HEK293 (cell line): ENCODE measurements around the gene THEM5.
"Not testable (repeated sequence)": the region's sequence is repeated elsewhere in the genome, so short reads cannot be mapped to it uniquely, and the experiment has no call there.

Source experiments
- CTCF ChIA-PET: fragments of 350-600 bp; formaldehyde crosslinking; extraction: SDS; loops from one replicate; lab custom pipeline; 2021; ENCODE audit warnings: antibody characterized with exemption; lab: Yijun Ruan, JAX
- POLR2A ChIA-PET: fragments of 300-600 bp; formaldehyde crosslinking; extraction: SDS; loops from one replicate; lab custom pipeline; 2020; ENCODE audit warnings: antibody characterized with exemption, inconsistent platforms; lab: Yijun Ruan, JAX
- H3K27ac ChIP-seq: fragments of 200-500 bp; sonication (Bioruptor generic); 2 replicates; pipeline ENCODE4 v1.5.1; 2014; ENCODE audit warnings: low read depth, low read length, control low read depth, inconsistent platforms; ENCODE audit errors: extremely low read depth
- H3K36me3 ChIP-seq, 2 experiments: fragments of 200-500 bp in 1 of 2; sonication (Bioruptor generic) in 1 of 2; 1 replicate in 1 of 2; 2 replicates in 1 of 2; pipeline ENCODE4 v1.5.1; 2014 to 2017; ENCODE audit warnings: inconsistent platforms in 2 of 2, low read length in 2 of 2; ENCODE audit not compliant: control insufficient read depth in 2 of 2, insufficient read depth in 1 of 2
- H3K4me1 ChIP-seq: fragments of 200-500 bp; sonication (Bioruptor generic); 2 replicates; pipeline ENCODE4 v1.5.1; 2014; ENCODE audit warnings: mild to moderate bottlenecking, low read length, inconsistent platforms; ENCODE audit not compliant: control insufficient read depth, insufficient read depth
- H3K4me3 ChIP-seq: 2 replicates; pipeline ENCODE4 v1.5.1; 2011; ENCODE audit warnings: low read depth, mild to moderate bottlenecking, control low read depth, low read length, moderate library complexity
- H3K9me3 ChIP-seq: fragments of 200-500 bp; sonication (Bioruptor generic); 2 replicates; pipeline ENCODE4 v1.5.1; 2014; ENCODE audit warnings: low read depth, low read length, inconsistent platforms; ENCODE audit not compliant: control insufficient read depth, insufficient read depth
- PRDM2 ChIP-seq: fragments of 450-650 bp; formaldehyde crosslinking; IDR thresholded peaks from 2 replicates; pipeline ENCODE4 v1.5.1; 2016; ENCODE audit warnings: missing biosample characterization, missing genetic modification characterization, borderline replicate concordance
- REPIN1 ChIP-seq: fragments of 450-650 bp; formaldehyde crosslinking; IDR thresholded peaks from 2 replicates; pipeline ENCODE4 v1.5.1; 2017; ENCODE audit warnings: missing biosample characterization, missing genetic modification characterization, low read depth
- ZBTB17 ChIP-seq: fragments of 450-650 bp; formaldehyde crosslinking; IDR thresholded peaks from 2 replicates; pipeline ENCODE4 v1.5.1; 2016; ENCODE audit warnings: missing biosample characterization, missing genetic modification characterization
- ZNF24 ChIP-seq: fragments of 450-650 bp; formaldehyde crosslinking; IDR thresholded peaks from 2 replicates; pipeline ENCODE4 v1.5.1; 2016; ENCODE audit warnings: missing biosample characterization, missing genetic modification characterization
- ZNF274 ChIP-seq, 2 experiments: fragments of 200-500 bp in 1 of 2; fragments of 450-650 bp in 1 of 2; sonication (Bioruptor generic) in 1 of 2; formaldehyde crosslinking in 1 of 2; IDR thresholded peaks; 2 replicates each; pipeline versions ENCODE4 v1.5.1 to v1.6.1; 2014 to 2016; ENCODE audit warnings: borderline replicate concordance in 1 of 2, inconsistent platforms in 1 of 2, low read length in 1 of 2, missing biosample characterization in 1 of 2, missing genetic modification characterization in 1 of 2
- ZNF449 ChIP-seq: fragments of 450-650 bp; formaldehyde crosslinking; IDR thresholded peaks from 2 replicates; pipeline ENCODE4 v1.5.1; 2017; ENCODE audit warnings: missing biosample characterization, mild to moderate bottlenecking, missing genetic modification characterization, moderate library complexity
- ZNF518A ChIP-seq: fragments of 450-650 bp; formaldehyde crosslinking; conservative IDR thresholded peaks from 2 replicates; pipeline ENCODE4 v1.5.1; 2016; ENCODE audit warnings: low read depth, missing biosample characterization, missing genetic modification characterization
- ZNF692 ChIP-seq: fragments of 450-650 bp; formaldehyde crosslinking; IDR thresholded peaks from 2 replicates; pipeline ENCODE4 v1.5.1; 2016; ENCODE audit warnings: missing biosample characterization, missing genetic modification characterization
- ZNF76 ChIP-seq: fragments of 450-650 bp; formaldehyde crosslinking; IDR thresholded peaks from 2 replicates; pipeline ENCODE4; 2016; ENCODE audit warnings: low read depth, missing biosample characterization, missing genetic modification characterization, borderline replicate concordance
- ZNF768 ChIP-seq: fragments of 450-650 bp; formaldehyde crosslinking; IDR thresholded peaks from 2 replicates; pipeline ENCODE4 v1.5.1; 2018; ENCODE audit warnings: missing biosample characterization, mild to moderate bottlenecking, missing genetic modification characterization
- ZNF843 ChIP-seq: fragments of 450-650 bp; formaldehyde crosslinking; IDR thresholded peaks from 2 replicates; pipeline ENCODE4 v1.5.1; 2016; ENCODE audit warnings: missing biosample characterization, missing genetic modification characterization

Gene THEM5

GRCh38 chr1:151875419-151876097 lies 22.0 kb upstream of the THEM5 start:
- H3K4me1 ChIP-seq = no peaks in the 10 kb centered on the region
- no peaks in the 10 kb centered on the region for H3K9me3 ChIP-seq
- no peak for TF ChIP-seq PRDM2 (tag by site-specific recombination)
- TF ChIP-seq ZBTB17 (tag by site-specific recombination) = no peak
- TF ChIP-seq ZNF843 = no peak
- TF ChIP-seq ZNF692 (tag by site-specific recombination) = no peak
- TF ChIP-seq ZNF76 (tag by site-specific recombination) = no peak
- no peak for TF ChIP-seq ZNF768 (tag by site-specific recombination)
- TF ChIP-seq ZNF24 (tag by site-specific recombination) = no peak
- TF ChIP-seq ZNF274 (IDR thresholded peaks at IDR 0.05; ENCODE audit: low read length) = no peak
- no peak for TF ChIP-seq ZNF274 (tag by site-specific recombination; IDR thresholded peaks at IDR 0.05; ENCODE audit: borderline replicate concordance)
- no peak for TF ChIP-seq ZNF449
- no peak for TF ChIP-seq REPIN1
- TF ChIP-seq ZNF518A (tag by site-specific recombination) = no peak
- TF ChIP-seq, all 188 proteins: peak for 0
- Histone ChIP-seq H3K27ac (no peak overlapping the region), H3K36me3 (peaks cover 0 to 42% of the 10 kb centered on the region in 2 experiments; a peak in 2 of 3 replicates), H3K4me3 (no peak overlapping the region)
- CTCF ChIA-PET = interaction anchor here (0.6 to 1.9 kb wide), 2 partner anchors 13 to 548 kb away, joined by 5 to 9 read pairs; partner anchors contain the start of gene PI4KB
- POLR2A ChIA-PET = no interaction called here

- CTCF ChIA-PET, POLR2A ChIA-PET, H3K27ac ChIP-seq, H3K9me3 ChIP-seq, H3K4me1 ChIP-seq, H3K4me3 ChIP-seq: not testable (repeated sequence)
- H3K36me3 ChIP-seq = peaks cover 0 to 39% of the 10 kb centered on the region in 2 experiments; a peak in 2 of 3 replicates
These were observed 19.3 kb upstream of the THEM5 start for GRCh38 chr1:151872776-151873175.
